Stimulated activated CD8-positive, alpha-beta memory T cell treated with anti-CD3 and anti-CD28 coated beads, Interleukin-15, amount 100 ng/mL, for 4 hours (primary cell): ENCODE measurements around the gene CDH22.

Experiments
- DNase-seq, 2 donors: peaks; one replicate each; pipeline ENCODE4 v3.0.0-alpha.2; 2020; ENCODE audit warnings: low read depth in 2 of 2

Gene CDH22, protein sequence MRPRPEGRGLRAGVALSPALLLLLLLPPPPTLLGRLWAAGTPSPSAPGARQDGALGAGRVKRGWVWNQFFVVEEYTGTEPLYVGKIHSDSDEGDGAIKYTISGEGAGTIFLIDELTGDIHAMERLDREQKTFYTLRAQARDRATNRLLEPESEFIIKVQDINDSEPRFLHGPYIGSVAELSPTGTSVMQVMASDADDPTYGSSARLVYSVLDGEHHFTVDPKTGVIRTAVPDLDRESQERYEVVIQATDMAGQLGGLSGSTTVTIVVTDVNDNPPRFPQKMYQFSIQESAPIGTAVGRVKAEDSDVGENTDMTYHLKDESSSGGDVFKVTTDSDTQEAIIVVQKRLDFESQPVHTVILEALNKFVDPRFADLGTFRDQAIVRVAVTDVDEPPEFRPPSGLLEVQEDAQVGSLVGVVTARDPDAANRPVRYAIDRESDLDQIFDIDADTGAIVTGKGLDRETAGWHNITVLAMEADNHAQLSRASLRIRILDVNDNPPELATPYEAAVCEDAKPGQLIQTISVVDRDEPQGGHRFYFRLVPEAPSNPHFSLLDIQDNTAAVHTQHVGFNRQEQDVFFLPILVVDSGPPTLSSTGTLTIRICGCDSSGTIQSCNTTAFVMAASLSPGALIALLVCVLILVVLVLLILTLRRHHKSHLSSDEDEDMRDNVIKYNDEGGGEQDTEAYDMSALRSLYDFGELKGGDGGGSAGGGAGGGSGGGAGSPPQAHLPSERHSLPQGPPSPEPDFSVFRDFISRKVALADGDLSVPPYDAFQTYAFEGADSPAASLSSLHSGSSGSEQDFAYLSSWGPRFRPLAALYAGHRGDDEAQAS

GRCh38 chr20:46308258-46309157, at the start of gene CDH22:
Gene CDH22, minus strand, starts transcription at chr20:46308498. Its CDS starts 57,204 bp downstream, at chr20:46251294.
- no peak for DNase-seq

DNA sequence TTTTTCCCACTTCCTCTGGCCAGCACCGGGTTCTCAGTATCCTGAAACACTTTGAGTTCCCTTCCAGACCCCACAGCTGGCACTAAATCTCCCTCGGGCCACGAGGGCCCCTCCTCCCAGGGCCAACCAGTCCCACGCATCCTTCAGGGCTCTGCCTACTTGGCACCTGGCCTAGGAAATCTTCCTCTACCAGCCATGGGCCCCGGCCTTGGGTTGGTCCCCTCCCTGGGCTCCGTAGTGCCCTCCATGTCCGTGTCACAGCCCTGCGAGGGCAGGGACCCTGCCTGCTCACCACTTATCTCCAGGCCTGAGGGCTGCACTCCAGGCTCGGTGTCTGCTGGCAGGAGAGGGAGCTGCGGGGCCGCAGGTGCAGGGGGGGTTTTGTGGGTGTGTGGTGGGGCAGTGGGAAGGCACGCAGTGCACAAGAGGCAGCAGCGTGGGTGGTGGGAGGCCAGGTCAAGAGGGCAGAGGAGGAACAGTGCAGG, 48.8 kb upstream of the CDH22 start:
- no peak for DNase-seq

- DNase-seq: no peak
Observed at GRCh38 chr20:46356195-46357029, 48.1 kb upstream of the CDH22 start.

GRCh38 chr20:46355778-46356177, 47.5 kb upstream of the CDH22 start:
- no peak for DNase-seq

DNA sequence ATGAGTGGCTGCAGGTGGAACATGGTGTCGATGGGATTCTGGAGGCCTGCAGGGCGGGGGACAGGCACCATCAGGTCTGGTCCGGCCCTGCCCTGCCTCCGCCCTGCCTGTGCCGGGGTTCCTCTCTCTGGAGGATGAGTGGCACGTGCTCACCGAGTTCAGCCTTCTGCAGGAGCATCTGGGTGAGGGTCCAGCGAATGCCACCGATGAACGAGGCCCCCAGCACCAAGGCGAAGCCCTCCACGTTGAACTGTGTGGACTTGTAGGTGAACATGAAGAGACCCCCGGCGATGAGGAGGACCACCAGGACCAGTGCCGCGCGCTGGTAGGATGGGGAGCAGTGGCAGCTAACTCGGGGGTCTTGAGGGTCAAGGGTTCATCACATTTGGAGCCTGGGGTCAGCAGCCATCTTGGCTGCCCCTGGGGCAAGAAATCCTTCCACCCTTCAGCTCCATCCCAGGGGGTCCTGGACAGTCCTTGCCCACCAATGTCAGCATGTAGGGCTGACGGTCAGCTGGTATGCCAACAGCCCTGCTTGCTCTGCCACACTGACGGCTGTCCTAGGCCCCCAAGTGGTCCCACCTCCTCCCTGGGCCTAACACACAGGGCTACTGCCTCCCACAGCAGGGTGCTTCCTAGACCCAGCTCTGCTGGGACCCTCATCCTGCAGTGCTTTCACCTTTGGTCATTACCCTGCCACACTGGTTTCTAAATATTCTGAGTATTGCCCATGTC, 46.8 kb upstream of the CDH22 start:
- DNase-seq: no peak

GRCh38 chr20:46354207-46354555, 45.9 kb upstream of the CDH22 start:
- DNase-seq: no peak

DNA sequence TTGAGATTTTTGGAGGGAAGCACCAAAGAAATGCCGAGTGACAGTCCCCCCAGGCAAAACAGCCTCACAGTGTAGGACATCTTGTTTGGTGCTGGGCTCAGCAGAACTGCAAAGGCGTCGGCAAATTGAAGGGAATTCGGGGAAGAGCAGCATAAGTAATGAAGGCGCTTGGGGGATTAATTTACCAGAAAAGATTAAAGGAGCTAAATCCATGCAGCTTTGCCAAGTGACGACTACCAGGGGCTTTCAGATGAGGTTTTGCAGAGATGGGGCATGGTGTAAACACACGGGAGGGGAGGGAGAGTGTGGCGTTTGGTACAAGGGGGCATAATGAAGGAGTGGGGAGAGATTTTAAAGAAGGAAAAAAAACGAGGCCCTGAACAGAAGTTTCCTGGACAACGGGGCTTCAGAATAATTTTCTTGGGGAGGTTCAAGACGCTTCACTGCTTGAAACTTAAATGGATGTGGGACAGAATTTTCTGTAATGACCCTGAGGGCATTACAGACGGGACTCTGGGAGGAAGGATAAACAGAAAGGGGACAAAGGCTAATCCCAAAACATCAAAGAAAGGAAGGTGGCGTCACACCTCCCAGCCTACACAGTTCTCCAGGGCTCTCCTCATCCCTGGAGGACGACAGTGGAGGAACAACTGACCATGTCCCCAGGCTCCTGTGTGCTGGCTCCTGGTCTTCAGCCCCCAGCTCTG, 45.4 kb upstream of the CDH22 start:
- no peak for DNase-seq

GRCh38 chr20:46352370-46352938, 44.2 kb upstream of the CDH22 start:
- DNase-seq: no peak

- no peak for DNase-seq
Observed at GRCh38 chr20:46351357-46352058, 43.2 kb upstream of the CDH22 start.

DNA sequence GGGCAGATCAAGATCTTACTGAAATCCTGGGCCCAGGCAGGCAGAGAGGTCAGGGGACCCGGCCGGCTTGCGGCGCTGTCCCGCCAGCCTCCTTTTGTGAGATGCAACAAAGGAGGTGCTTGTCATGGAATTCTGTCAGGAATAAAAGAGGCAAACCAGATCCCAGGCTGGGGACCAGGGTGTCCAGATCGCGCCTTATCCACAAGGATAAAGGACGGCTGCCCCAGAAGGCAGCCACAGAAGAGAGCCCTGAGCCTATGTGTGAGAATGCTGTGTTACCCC, 42.6 kb upstream of the CDH22 start:
- no peak for DNase-seq

- no peak for DNase-seq
Observed at GRCh38 chr20:46350201-46350985, 42.1 kb upstream of the CDH22 start.

GRCh38 chr20:46349742-46350056, 41.4 kb upstream of the CDH22 start:
- DNase-seq: no peak

- DNase-seq: no peak
Observed at GRCh38 chr20:46349035-46349741, 40.9 kb upstream of the CDH22 start.

DNA sequence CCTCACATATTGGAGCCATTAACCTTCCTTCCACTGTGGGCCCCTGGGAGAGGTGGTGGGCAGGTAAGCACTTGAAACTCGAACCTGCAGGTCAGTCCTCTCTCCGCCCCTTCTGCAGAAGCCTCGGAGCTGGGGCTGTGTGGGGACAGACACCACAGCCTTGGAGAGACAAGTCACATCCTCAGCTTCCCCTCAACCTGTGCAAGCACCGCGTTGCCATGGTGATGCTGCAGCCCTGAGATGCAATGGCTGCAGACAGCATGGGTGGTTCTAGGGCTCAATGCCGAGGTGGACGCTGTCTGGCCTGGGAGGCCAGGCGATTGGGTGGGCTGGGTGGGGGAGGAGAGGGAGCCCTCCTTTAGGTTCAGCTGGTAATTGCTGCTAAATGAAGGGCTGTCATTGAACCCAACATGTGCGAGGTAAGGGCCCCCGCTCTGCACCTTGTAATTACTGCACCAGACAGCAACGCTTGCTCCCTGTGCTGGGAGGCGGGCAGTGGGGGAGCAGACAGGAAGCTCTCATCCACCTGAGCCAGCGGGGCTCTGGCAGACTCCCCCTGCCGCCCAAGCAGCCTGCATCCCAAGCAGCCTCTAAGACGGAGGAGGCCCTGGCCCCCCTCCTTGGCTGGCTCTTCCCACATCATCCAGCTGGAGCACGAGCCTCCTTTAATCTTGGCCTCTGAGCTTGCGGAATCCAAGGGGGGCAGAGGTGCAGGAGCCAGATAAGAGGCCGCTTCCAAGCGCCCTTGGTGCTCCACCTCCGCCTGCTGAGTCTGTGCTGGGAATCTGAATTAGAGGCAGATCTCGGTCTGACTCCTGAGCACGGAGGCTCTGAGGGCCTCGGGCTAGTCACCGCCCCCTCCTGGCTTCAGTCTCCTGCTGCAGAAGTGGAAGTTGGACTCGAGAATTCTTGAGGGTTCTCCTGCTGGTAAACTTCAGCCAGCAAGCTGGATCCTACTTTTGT, 39.8 kb upstream of the CDH22 start:
- DNase-seq: no peak

DNA sequence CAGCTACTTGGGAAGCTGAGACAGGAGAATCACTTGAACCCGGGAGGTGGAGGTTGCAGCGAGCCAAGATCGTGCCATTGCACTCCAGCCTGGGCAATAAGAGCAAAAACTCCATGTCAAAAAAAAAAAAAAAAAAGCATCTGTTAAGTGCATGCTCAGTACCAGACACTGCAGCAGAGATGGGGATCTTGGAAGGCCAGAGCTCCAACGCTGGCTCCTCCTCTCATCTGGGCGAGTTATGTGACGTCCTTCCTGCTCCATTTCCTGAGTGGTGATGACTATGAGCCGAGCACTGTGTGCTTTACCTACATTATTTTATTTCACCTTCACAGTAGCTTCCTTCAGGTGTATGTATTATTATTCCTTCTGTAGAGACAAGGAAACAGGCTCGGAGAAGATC, 38.5 kb upstream of the CDH22 start:
- no peak for DNase-seq

DNA sequence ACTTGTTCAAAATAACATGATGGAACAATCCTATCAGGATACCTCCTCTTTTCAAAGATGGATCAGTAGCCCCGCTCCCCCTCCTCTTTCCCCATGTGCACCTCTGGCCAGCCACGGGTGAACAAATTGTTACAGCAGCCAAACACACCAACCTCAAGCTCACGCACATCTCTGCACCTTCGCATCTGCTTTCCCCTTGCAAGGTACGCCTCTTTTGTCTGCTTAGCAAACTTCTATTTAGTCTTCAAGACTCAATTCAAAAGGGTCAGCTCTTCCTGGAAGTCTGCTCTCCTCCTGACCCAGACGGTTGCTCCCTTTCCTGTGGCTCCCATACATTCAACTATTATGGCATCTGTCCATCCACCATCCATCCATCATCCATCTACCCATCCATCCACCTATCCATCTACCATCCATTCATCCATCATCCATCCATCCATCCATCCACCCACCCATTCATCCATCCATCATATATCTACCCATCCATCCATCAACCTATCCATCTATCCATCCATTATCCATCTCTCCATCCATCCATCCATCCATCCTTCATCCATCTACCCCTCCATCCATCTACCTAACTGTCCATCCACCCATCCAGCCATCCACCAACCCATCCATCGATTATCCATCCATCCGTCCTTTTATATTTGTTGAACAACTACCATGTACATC, 36.3 kb upstream of the CDH22 start:
- DNase-seq: no peak
